Vagina (tissue), 2 donors: ENCODE measurements around the gene BCL7B. TPM values are rescaled to one million over a fixed set of nuclear protein-coding genes. Genes with fewer than 3 reads are reported as not detected.
"Not testable (repeated sequence)": the region's sequence is repeated elsewhere in the genome, so short reads cannot be mapped to it uniquely, and the experiment has no call there.

ENCODE experiments used
- DNase-seq, 2 donors: peaks; one replicate each; pipeline ENCODE4 v3.0.0-alpha.2; 2017; ENCODE audit errors: extremely low spot score in 2 of 2
- H3K27ac ChIP-seq: fragments of 200-600 bp; sonication (generic); one replicate; pipeline ENCODE4 v1.5.1; 2019
- H3K27me3 ChIP-seq: fragments of 200-600 bp; sonication (generic); one replicate; pipeline ENCODE4 v1.5.1; 2019
- H3K36me3 ChIP-seq, 2 donors: fragments of 200-600 bp; sonication (generic); one replicate each; pipeline ENCODE4 v1.5.1; 2017 to 2019
- H3K4me1 ChIP-seq: fragments of 200-600 bp; sonication (generic); one replicate; pipeline ENCODE4 v1.5.1; 2019
- H3K4me3 ChIP-seq, 2 donors: fragments of 200-600 bp; sonication (generic); 1 replicate in 1 of 2; 2 replicates in 1 of 2; pipeline ENCODE4 v1.5.1; 2016 to 2019
- H3K9me3 ChIP-seq: fragments of 200-600 bp; sonication (generic); one replicate; pipeline ENCODE4 v1.5.1; 2019
- POLR2A ChIP-seq, 2 donors: fragments of 450-650 bp; IDR thresholded peaks; one replicate each; pipeline ENCODE4 v1.6.1; 2017; ENCODE audit warnings: antibody characterized with exemption in 2 of 2, mild to moderate bottlenecking in 2 of 2, moderate library complexity in 2 of 2
- POLR2AphosphoS5 ChIP-seq, 2 donors: sonication (generic); formaldehyde crosslinking; IDR thresholded peaks; one replicate each; pipeline ENCODE4 v1.9.0; 2017; ENCODE audit warnings: antibody characterized with exemption in 2 of 2, mild to moderate bottlenecking in 2 of 2, low read depth in 1 of 2; ENCODE audit not compliant: insufficient read depth in 1 of 2
- intact Hi-C: fragments of 100-400 bp; cut with DNase I; formaldehyde crosslinking; loops from one replicate; pipeline ENCODE4 v1.15.1; 2023
- total RNA-seq: library from RNA; depleted of rRNA; stranded (reverse); fragments of >200 nt; gene quantifications from one replicate; pipeline ENCODE4 v1.2.3, GENCODE V29; 2016
- TF ChIP-seq, protein P1 (sequence below), 3 experiments: fragments of 450-650 bp in 2 of 3; fragments of 200-600 bp in 1 of 3; sonication (generic) in 1 of 3; IDR thresholded peaks; one replicate each; pipeline ENCODE4 v1.5.1; 2017 to 2019; ENCODE audit warnings: antibody characterized with exemption in 3 of 3, mild to moderate bottlenecking in 2 of 3, moderate library complexity in 2 of 3

Gene BCL7B
- total RNA-seq, 1 donor from 2014 or later = 57.0 TPM

DNA sequence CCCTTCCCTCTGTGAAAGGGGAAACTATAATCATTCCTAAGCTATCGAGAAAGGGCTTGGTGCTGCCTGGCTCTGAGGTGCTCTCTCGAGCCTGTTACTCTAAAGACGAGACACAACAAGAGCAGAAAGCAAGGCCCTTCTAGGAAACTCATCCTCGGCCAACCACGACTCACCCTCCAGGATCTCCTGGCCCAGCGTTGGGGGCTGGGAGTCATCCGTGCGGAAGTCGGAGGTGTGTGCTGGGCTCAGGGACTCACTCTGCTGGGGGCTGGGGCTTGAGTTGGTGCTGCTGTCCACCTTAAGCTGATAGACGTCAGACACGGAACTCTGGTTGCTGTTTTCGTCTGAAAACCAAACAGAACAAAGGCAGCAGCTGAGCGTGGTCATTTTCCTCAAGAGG, 17.8 kb downstream of the BCL7B start:
- no peaks in the 10 kb centered on the region for H3K4me1 ChIP-seq
- no peak overlapping the region for H3K27ac ChIP-seq
- no peak for DNase-seq
- TF ChIP-seq POLR2AphosphoS5 (IDR thresholded peaks at IDR 0.05; ENCODE audit: insufficient read depth in 1 of 2, low read depth in 1 of 2) = no peak
- no peak for TF ChIP-seq POLR2A (IDR thresholded peaks at IDR 0.05)
- TF ChIP-seq, protein P1, sequence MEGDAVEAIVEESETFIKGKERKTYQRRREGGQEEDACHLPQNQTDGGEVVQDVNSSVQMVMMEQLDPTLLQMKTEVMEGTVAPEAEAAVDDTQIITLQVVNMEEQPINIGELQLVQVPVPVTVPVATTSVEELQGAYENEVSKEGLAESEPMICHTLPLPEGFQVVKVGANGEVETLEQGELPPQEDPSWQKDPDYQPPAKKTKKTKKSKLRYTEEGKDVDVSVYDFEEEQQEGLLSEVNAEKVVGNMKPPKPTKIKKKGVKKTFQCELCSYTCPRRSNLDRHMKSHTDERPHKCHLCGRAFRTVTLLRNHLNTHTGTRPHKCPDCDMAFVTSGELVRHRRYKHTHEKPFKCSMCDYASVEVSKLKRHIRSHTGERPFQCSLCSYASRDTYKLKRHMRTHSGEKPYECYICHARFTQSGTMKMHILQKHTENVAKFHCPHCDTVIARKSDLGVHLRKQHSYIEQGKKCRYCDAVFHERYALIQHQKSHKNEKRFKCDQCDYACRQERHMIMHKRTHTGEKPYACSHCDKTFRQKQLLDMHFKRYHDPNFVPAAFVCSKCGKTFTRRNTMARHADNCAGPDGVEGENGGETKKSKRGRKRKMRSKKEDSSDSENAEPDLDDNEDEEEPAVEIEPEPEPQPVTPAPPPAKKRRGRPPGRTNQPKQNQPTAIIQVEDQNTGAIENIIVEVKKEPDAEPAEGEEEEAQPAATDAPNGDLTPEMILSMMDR (IDR thresholded peaks at IDR 0.05) = no peak
- no peaks in the 10 kb centered on the region for H3K9me3 ChIP-seq
- no peaks in the 10 kb centered on the region for H3K27me3 ChIP-seq
- peaks cover 4 to 75% of the 10 kb centered on the region in 2 donors for H3K36me3 ChIP-seq
- H3K4me3 ChIP-seq = no peak overlapping the region
- intact Hi-C loops = no loop called here

DNA sequence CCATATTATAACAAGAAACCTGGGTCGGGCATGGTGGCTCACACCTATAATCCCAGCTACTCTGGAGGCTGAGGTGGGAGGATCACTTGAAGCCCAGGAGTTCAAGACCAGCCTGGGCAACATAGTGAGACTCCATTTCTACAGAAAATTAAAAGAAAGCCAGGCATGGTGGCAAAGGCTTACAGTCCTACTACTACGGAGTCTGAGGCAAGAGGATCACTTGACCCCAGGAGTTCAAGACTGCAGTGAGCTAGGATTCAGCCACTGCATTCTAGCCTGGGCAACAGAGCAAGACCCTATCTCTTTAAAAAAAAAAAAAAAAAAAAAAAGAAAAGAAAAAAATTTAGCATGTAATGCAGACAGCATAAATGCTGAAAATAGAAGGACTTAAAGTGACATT, 19.0 kb downstream of the BCL7B start:
- H3K36me3 ChIP-seq = peaks cover 4 to 74% of the 10 kb centered on the region in 2 donors
- H3K27me3 ChIP-seq, intact Hi-C loops, H3K9me3 ChIP-seq, H3K27ac ChIP-seq, H3K4me3 ChIP-seq, DNase-seq, H3K4me1 ChIP-seq: not testable (repeated sequence)

DNA sequence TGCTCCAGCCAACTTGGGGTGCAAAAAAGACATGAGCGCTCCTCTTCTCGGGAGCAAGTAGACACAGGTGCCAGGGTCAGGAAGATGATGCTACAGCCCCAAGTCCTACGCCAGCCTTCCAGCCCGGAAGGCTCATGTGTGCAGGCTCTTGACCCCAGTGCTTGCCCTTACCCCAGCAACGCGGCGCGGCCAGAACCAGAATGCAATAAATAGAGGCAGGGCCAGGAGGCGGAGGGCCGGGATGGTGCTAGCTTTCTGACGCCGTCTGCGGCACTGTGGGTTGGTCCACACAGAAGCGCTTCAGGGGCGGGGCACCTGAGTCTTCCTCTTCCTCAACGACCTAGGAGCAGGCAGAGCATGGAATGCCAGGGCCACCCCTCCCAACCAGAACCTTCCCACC, 20.4 kb downstream of the BCL7B start:
- intact Hi-C loops = no loop called here
- no peaks in the 10 kb centered on the region for H3K4me1 ChIP-seq
- TF ChIP-seq, protein P1 (IDR thresholded peaks at IDR 0.05) = no peak
- TF ChIP-seq POLR2AphosphoS5 (IDR thresholded peaks at IDR 0.05; ENCODE audit: insufficient read depth in 1 of 2, low read depth in 1 of 2) (no peak), POLR2A (IDR thresholded peaks at IDR 0.05) (no peak)
- DNase-seq = no peak
- H3K27ac ChIP-seq = no peak overlapping the region
- H3K27me3 ChIP-seq = no peaks in the 10 kb centered on the region
- H3K4me3 ChIP-seq = no peak overlapping the region
- H3K36me3 ChIP-seq = peaks cover 4 to 59% of the 10 kb centered on the region in 2 donors
- H3K9me3 ChIP-seq = no peaks in the 10 kb centered on the region

DNA sequence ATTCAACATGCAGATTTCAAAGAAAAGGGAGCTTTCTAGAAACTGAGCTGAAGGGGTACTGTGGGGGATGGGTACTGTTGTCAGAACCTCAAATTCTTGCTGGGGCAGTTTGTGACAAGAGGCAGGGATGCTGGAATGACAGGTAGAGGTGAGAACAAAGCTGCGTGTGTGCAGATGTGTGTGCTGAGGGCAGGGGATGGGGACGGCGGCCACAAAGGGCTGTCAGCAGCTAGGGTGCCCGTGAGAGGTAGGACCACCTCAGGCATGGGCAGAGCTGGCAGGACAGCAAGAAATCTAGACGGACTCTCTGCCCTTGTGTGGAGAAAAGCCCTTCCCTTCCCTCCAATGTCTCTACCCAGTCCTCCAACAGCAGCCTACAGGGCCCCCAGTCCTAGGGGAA, 21.0 kb downstream of the BCL7B start:
- Histone ChIP-seq H3K4me1 (no peaks in the 10 kb centered on the region), H3K27me3 (no peaks in the 10 kb centered on the region), H3K36me3 (peaks cover 4 to 54% of the 10 kb centered on the region in 2 donors), H3K4me3 (no peak overlapping the region), H3K9me3 (no peaks in the 10 kb centered on the region), H3K27ac (no peak overlapping the region)
- intact Hi-C loops = no loop called here
- TF ChIP-seq, protein P1 (IDR thresholded peaks at IDR 0.05) = no peak
- TF ChIP-seq POLR2AphosphoS5 (IDR thresholded peaks at IDR 0.05; ENCODE audit: insufficient read depth in 1 of 2, low read depth in 1 of 2) = no peak
- no peak for TF ChIP-seq POLR2A (IDR thresholded peaks at IDR 0.05)
- no peak for DNase-seq

DNA sequence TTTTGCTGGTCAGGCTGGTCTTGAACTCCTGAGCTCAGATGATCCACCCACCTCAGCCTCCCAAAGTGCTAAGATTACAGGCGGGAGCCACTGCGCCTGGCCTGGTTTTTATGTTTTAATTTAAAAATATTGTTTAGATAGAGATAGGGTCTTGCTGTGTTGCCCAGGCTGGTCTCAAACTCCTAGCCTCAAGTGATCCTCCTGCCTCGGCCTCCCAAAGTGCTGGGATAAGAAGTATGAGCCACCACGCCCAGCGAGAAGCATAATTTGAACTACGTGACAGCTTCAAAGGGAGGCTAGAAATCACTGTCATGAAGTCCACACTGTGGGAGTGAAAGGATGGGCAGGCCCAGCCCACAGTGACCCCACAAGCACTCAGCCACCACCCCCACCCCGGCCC, 21.6 kb downstream of the BCL7B start:
- peaks cover 4 to 53% of the 10 kb centered on the region in 2 donors for H3K36me3 ChIP-seq
- H3K27ac ChIP-seq, DNase-seq, intact Hi-C loops, H3K4me1 ChIP-seq, H3K4me3 ChIP-seq, H3K9me3 ChIP-seq, H3K27me3 ChIP-seq: not testable (repeated sequence)

DNA sequence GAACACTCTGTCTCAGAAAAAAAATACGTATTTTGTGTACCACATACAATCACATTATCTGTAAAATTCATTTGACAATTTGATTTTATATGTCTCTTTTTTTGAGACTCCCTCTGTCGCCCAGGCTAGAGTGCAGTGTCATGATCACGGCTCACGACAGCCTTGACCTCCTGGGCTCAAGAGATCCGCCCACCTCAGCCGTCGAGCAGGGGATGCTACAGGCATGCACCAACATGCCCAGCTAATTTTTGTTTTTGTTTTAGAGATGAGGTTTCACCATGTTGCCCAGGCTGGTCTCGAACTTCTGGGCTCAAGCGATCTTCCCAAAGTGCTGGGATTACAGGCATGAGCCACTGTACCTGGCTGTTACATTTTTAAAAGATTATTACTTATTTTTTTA, 23.7 kb downstream of the BCL7B start:
- H3K27ac ChIP-seq = no peak overlapping the region
- H3K4me3 ChIP-seq = no peak overlapping the region
- peaks cover 4 to 35% of the 10 kb centered on the region in 2 donors for H3K36me3 ChIP-seq
- H3K9me3 ChIP-seq = no peaks in the 10 kb centered on the region
- intact Hi-C loops = no loop called here
- DNase-seq = no peak
- no peaks in the 10 kb centered on the region for H3K4me1 ChIP-seq
- TF ChIP-seq POLR2A (IDR thresholded peaks at IDR 0.05) (no peak), POLR2AphosphoS5 (IDR thresholded peaks at IDR 0.05; ENCODE audit: insufficient read depth in 1 of 2, low read depth in 1 of 2) (no peak)
- TF ChIP-seq, protein P1 (IDR thresholded peaks at IDR 0.05) = no peak
- no peaks in the 10 kb centered on the region for H3K27me3 ChIP-seq
